Small intestine (tissue), 16 donors: ENCODE measurements around the gene FTSJ3. TPM values are rescaled to one million over a fixed set of nuclear protein-coding genes. Genes with fewer than 3 reads are reported as not detected.
A peak's percentile ranks its signal among the peaks of the same experiment; 100 is the strongest.
"Not testable (repeated sequence)": the region's sequence is repeated elsewhere in the genome, so short reads cannot be mapped to it uniquely, and the experiment has no call there.

Experiments used
- DNase-seq, 2 donors: peaks; one replicate each; pipeline versions ENCODE4 v3.0.0 to v3.0.0-alpha.2; 2013
- FAIRE-seq: peaks from 2 replicates; lab custom pipeline; 2012; peaks lifted over from hg19 to GRCh38; lab: Jason Lieb, UNC
- H3K27ac ChIP-seq, 3 donors: one replicate each; pipeline ENCODE4 v1.5.1; 2013; ENCODE audit warnings: low read length in 2 of 3, mild to moderate bottlenecking in 2 of 3, control low read depth in 1 of 3, inconsistent platforms in 1 of 3, low read depth in 1 of 3, moderate library complexity in 1 of 3
- H3K27me3 ChIP-seq, 3 donors: one replicate each; pipeline ENCODE4 v1.6.1; 2013; ENCODE audit warnings: low read length in 3 of 3, inconsistent platforms in 1 of 3; ENCODE audit not compliant: control insufficient read depth in 3 of 3, insufficient read depth in 3 of 3
- H3K36me3 ChIP-seq, 3 donors: one replicate each; pipeline ENCODE4 v1.6.1; 2013; ENCODE audit warnings: low read length in 3 of 3, inconsistent platforms in 1 of 3, low read depth in 1 of 3, mild to moderate bottlenecking in 1 of 3, moderate library complexity in 1 of 3; ENCODE audit not compliant: control insufficient read depth in 3 of 3, insufficient read depth in 2 of 3
- H3K4me1 ChIP-seq, 3 donors: one replicate each; pipeline ENCODE4 v1.6.1; 2013; ENCODE audit warnings: low read length in 2 of 3, inconsistent platforms in 1 of 3, low read depth in 1 of 3, mild to moderate bottlenecking in 1 of 3, moderate library complexity in 1 of 3; ENCODE audit not compliant: control insufficient read depth in 3 of 3, insufficient read depth in 2 of 3
- H3K4me3 ChIP-seq, 3 donors: one replicate each; pipeline ENCODE4 v1.5.1; 2013; ENCODE audit warnings: low read length in 3 of 3, control low read depth in 1 of 3, inconsistent platforms in 1 of 3, low read depth in 1 of 3, mild to moderate bottlenecking in 1 of 3, moderate library complexity in 1 of 3
- H3K9me3 ChIP-seq, 2 donors: one replicate each; pipeline ENCODE4 v1.6.1; 2013; ENCODE audit warnings: low read depth in 1 of 2, low read length in 1 of 2; ENCODE audit not compliant: control insufficient read depth in 2 of 2, insufficient read depth in 1 of 2
- WGBS, 3 donors: extraction: QIAGEN DNeasy Blood & Tissue Kit; methylation state at CpG; one replicate each; pipeline ENCODE4 v1.1.7; 2013; 5-methylcytosine and 5-hydroxymethylcytosine counted together
- long read RNA-seq, 10 donors: transcript quantifications; one replicate each; lab custom pipeline, GENCODE V29; 2026
- polyA plus RNA-seq, 4 donors: library from polyadenylated mRNA; stranded (reverse) in 3 of 4; unstranded in 1 of 4; fragments of 200-250 nt in 3 of 4; fragments of 120-200 nt in 1 of 4; gene quantifications; one replicate each; pipeline versions ENCODE4 v1.2.1 to v1.2.3, GENCODE V29; 2013
- donor health status: healthy with polysubstance abuse.
- donor health status: control.
- donor health status: control.
- donor health status: Bipolar disorder and iron deficiency.
- donor health status: healthy.

FTSJ3 gene, protein sequence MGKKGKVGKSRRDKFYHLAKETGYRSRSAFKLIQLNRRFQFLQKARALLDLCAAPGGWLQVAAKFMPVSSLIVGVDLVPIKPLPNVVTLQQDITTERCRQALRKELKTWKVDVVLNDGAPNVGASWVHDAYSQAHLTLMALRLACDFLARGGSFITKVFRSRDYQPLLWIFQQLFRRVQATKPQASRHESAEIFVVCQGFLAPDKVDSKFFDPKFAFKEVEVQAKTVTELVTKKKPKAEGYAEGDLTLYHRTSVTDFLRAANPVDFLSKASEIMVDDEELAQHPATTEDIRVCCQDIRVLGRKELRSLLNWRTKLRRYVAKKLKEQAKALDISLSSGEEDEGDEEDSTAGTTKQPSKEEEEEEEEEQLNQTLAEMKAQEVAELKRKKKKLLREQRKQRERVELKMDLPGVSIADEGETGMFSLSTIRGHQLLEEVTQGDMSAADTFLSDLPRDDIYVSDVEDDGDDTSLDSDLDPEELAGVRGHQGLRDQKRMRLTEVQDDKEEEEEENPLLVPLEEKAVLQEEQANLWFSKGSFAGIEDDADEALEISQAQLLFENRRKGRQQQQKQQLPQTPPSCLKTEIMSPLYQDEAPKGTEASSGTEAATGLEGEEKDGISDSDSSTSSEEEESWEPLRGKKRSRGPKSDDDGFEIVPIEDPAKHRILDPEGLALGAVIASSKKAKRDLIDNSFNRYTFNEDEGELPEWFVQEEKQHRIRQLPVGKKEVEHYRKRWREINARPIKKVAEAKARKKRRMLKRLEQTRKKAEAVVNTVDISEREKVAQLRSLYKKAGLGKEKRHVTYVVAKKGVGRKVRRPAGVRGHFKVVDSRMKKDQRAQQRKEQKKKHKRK
- 10 to 100 TPM; 13.9 to 45.5 (median 19.7) TPM for polyA plus RNA-seq
- long read RNA-seq, donor 1, result 0 reads
- long read RNA-seq, donor 2, partial matches to known transcripts, result 0 of 2 reads
- long read RNA-seq, donor 2, other reads (novel, unspliced or antisense), result 0 of 2 reads
- long read RNA-seq, donor 3, partial matches to known transcripts, result 13 of 17 reads
- long read RNA-seq, donor 3, other reads (novel, unspliced or antisense), result 0 of 17 reads
- long read RNA-seq, donor 4, result 0 reads
- long read RNA-seq, donor 5, result 0 reads
- long read RNA-seq, donor 6, partial matches to known transcripts, result 18 of 22 reads
- long read RNA-seq, donor 6, other reads (novel, unspliced or antisense), result 0 of 22 reads
- long read RNA-seq, donor 7, partial matches to known transcripts, result 21 of 25 reads
- long read RNA-seq, donor 7, other reads (novel, unspliced or antisense), result 0 of 25 reads
- long read RNA-seq, donor 8, partial matches to known transcripts, result 0 of 1 reads
- long read RNA-seq, donor 8, other reads (novel, unspliced or antisense), result 0 of 1 reads
- long read RNA-seq, donor 9, partial matches to known transcripts, result 5 of 5 reads
- long read RNA-seq, donor 9, other reads (novel, unspliced or antisense), result 0 of 5 reads
- long read RNA-seq, donor 10, partial matches to known transcripts, result 18 of 22 reads
- long read RNA-seq, donor 10, other reads (novel, unspliced or antisense), result 0 of 22 reads

DNA sequence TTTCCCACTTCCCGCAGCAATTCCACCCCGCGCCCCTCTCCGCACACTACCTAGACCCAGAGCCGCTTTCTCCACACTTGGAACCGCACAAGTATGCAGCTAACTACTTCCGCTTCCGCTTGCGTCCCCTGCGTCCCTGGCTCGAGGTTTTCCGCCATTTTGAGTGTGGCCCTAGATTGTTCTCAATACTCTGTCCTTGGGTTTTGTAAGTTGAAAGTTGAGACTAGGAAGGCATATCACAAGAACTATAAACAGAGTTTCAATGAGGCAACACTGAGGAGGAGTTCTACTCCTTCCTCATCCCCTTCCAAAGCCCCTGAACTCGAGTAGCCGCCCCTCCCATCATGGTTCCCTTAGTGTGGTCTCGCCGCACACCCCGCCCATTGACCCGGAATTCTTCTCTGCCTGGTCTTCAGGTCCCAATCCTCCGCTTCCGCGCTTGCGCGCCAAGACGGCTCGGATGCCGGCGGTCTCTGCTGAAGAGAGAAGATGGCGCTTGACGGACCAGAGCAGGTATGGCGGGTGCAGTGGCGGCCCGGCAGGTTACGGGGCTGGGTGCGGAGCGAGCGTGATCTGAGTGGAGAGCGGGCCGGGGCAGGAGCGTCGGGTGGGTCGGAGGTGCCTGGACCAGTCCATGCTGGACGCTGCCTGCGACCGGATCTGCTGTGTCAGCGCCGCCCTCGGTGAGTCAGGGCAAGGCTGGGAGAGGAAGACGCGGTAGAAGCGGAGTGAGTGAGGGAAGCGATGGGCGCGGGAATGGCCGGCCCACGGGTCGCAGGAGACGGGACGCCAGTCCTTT lies at the start of gene FTSJ3, which contains the start of gene PSMC5:
Gene FTSJ3, minus strand, starts transcription at position 662 of the 799 bp plus-strand sequence. CDS start 761 bp downstream, outside the sequence.
Gene PSMC5, plus strand, starts transcription at position 430 of the 799 bp plus-strand sequence. Its CDS starts 60 bp downstream, at position 490.
- 0% methylated on average over 56 to 58 of the region's 58 CpGs for WGBS, 3 donors
- H3K4me1 ChIP-seq, result peaks cover 3 to 23% (median 5%) of the 10 kb centered on the region in 3 donors
- no peaks in the 10 kb centered on the region for H3K27me3 ChIP-seq
- peak within 1 kb of the TSS; percentile 82 to 89 (median 84) for H3K4me3 ChIP-seq
- DNase-seq (peak; percentile 97 to 99), FAIRE-seq (no peak)
- peak within 1 kb of the TSS; percentile 35 to 89 (median 86) for H3K27ac ChIP-seq
- H3K9me3 ChIP-seq, result no peaks in the 10 kb centered on the region
- H3K36me3 ChIP-seq, result peaks cover 14 to 60% (median 23%) of the 10 kb centered on the region in 3 donors

DNA sequence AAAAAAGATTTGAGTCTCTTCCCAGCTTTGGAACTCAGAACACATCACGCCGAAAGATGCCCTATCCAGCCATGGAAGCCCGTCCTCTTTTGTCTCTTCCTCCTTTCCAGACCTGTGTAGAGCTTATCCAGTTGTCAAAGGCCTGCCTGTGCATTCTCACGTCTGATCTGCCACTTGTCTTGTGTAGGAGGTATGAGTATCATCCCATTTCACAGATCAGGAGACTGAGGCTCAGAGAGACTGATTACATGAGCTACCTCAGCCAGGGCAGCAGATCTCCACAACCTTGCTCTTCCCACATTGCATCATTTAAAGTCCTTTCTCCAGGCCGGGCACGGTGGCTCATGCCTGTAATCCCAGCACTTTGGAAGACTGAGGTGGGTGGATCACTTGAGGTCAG lies 47.2 kb upstream of the FTSJ3 start:
- H3K36me3 ChIP-seq, H3K27me3 ChIP-seq, H3K9me3 ChIP-seq, FAIRE-seq, H3K4me3 ChIP-seq, H3K27ac ChIP-seq, H3K4me1 ChIP-seq, DNase-seq: not testable (repeated sequence)
- 81 to 86% (median 83%) methylated on average over 6 of the region's 6 CpGs for WGBS, 3 donors

DNA sequence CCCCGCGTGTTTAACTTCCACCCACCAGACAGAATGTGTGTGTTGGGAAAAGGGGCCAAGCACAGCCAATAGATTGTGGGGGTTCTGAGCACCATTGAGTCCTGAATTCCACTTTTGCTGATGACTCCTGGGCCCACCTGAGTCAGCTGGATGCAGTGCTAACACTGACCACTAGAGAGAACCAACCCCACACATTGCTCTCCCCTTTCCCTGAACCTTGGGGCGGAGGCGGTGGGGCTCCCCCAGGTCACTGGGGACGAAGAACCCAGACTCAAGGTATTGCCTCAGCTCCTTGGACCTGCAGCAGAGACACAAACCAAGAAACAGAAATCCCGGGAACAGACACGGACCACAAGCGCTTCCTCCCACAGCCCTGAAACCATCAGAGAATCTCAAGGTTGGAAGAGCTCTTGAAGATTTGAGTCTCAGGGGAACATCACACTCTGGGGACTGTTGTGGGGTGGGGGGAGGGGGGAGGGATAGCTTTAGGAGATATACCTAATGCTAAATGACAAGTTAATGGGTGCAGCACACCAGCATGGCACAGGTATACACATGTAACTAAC lies 46.7 kb upstream of the FTSJ3 start:
- not testable (repeated sequence) for FAIRE-seq, H3K4me3 ChIP-seq, H3K9me3 ChIP-seq, H3K27ac ChIP-seq, DNase-seq, H3K36me3 ChIP-seq, H3K4me1 ChIP-seq, H3K27me3 ChIP-seq
- WGBS, 3 donors, result 68 to 90% (median 73%) methylated on average over 6 of the region's 8 CpGs

DNA sequence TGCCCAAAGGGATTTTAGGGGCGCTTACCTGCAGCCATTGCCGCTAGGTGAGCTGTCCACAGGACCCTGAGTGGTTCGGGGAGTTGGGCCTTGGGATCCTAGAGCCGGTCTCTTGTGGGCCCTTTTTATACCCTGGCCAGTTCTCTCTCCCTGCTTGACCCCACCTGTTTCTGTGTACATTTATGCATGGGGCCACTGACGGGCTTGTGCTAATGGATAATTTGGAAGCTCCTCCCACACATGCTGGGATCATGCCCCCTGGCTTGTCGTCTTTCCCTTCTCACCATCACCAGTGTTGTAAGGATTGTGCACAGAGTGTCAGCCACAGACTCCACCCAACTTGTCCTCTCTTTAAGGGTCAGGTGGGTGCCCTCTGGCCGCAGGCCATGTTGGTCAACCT lies 46.1 kb upstream of the FTSJ3 start, which contains the start of gene CSH2:
Gene CSH2, minus strand, starts transcription at position 101 of the 400 bp plus-strand sequence. Its CDS starts 63 bp downstream, at position 38.
- 77 to 85% (median 81%) methylated on average over 4 to 7 of the region's 7 CpGs for WGBS, 3 donors
- FAIRE-seq, H3K9me3 ChIP-seq, DNase-seq, H3K4me1 ChIP-seq, H3K36me3 ChIP-seq, H3K4me3 ChIP-seq, H3K27ac ChIP-seq, H3K27me3 ChIP-seq: not testable (repeated sequence)

DNA sequence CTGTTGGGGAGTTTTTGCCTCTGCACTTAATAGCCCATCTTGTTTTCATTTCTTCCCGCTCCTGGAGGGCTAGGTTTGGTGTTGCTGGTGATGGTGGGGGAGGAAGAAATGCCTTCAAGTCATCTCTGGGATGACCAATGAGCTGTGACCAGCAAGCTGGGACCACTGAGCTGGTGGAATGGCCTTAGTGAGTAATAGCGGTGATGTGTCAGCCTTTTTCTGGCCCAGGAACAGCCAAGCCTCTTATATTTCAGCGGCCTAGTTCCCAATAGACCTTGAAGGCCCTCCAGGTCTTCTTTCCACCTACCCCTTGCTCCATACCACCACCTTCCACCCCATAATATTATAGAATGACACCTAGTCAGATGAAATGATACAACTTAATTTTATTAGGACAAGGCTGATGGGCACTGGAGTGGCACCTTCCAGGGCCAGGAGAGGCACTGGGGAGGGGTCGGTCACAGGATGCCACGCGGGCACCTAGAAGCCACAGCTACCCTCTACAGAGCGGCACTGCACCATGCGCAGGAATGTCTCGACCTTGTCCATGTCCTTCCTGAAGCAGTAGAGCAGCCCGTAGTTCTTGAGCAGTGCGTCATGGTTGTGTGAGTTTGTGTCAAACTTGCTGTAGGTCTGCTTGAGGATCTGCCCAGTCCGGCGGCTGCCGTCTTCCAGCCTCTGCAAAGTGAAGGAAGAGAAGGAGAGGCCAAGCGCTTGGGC lies 44.3 kb upstream of the FTSJ3 start:
- H3K9me3 ChIP-seq, H3K27me3 ChIP-seq, H3K4me1 ChIP-seq, H3K36me3 ChIP-seq, H3K27ac ChIP-seq, DNase-seq, FAIRE-seq, H3K4me3 ChIP-seq: not testable (repeated sequence)
- WGBS, 3 donors, result 91 to 96% (median 91%) methylated on average over 11 to 12 of the region's 15 CpGs

DNA sequence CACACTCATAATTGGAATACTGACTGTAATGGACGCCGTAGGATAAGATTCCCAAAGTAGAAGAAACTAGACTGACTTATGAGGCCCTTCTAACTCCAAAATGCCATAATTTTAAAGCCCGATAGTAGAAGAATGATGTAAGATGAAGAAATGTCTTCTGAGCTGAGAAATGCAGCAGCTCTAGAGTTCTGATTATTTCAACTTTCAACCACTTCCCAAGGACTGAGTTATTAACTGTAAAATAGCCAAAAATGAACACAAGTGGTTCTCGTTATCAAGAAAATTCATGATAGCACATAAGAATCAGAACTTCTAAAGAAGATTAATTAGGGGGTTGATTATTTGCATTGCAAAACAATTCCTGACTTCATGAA lies 42.8 kb upstream of the FTSJ3 start:
- DNase-seq, H3K9me3 ChIP-seq, H3K4me1 ChIP-seq, H3K27me3 ChIP-seq, H3K4me3 ChIP-seq, FAIRE-seq, H3K36me3 ChIP-seq, H3K27ac ChIP-seq: not testable (repeated sequence)
- WGBS, 3 donors, result 82 to 90% (median 83%) methylated on average over 4 of the region's 4 CpGs
